Neural cell (in vitro differentiated cells): Measurements from ENCODE around the gene RAB34. TPM values are rescaled to one million over a fixed set of nuclear protein-coding genes. Genes with fewer than 3 reads are reported as not detected.

Source experiments
- H2AFZ ChIP-seq: fragments of 200-600, 300-800 bp; sonication (generic), shearing (Covaris generic); 2 replicates; pipeline ENCODE4 v1.6.0; 2014; ENCODE audit warnings: low read depth, mild to moderate bottlenecking, antibody characterized with exemption, low read length, moderate library complexity
- H3F3A ChIP-seq: fragments of 200-600 bp; shearing (Covaris generic); 2 replicates; pipeline ENCODE4 v1.6.1; 2016; ENCODE audit warnings: mild to moderate bottlenecking, moderate library complexity, mixed read lengths, antibody characterized with exemption, low read length; ENCODE audit not compliant: insufficient read depth, poor library complexity, severe bottlenecking
- H3K27ac ChIP-seq: fragments of 200-600, 300-800 bp; sonication (generic), shearing (Covaris generic); 2 replicates; pipeline ENCODE4 v1.5.1; 2014; ENCODE audit warnings: mild to moderate bottlenecking, low read length, moderate library complexity
- H3K27me3 ChIP-seq: fragments of 300-800, 200-600 bp; sonication (generic), shearing (Covaris generic); 2 replicates; pipeline ENCODE4 v1.6.0; 2014; ENCODE audit warnings: mild to moderate bottlenecking, low read depth, low read length, moderate library complexity; ENCODE audit not compliant: insufficient read depth
- H3K36me3 ChIP-seq: fragments of 300-800, 200-600 bp; sonication (generic), shearing (Covaris generic); 2 replicates; pipeline ENCODE4 v1.5.1; 2014; ENCODE audit warnings: mild to moderate bottlenecking, antibody characterized with exemption, low read length, moderate library complexity; ENCODE audit not compliant: insufficient read depth
- H3K4me2 ChIP-seq: fragments of 300-800, 200-600 bp; sonication (generic), shearing (Covaris generic); 2 replicates; pipeline ENCODE4 v1.6.0; 2014; ENCODE audit warnings: mild to moderate bottlenecking, low read length
- H3K4me3 ChIP-seq: fragments of 300-800, 200-600 bp; sonication (generic), shearing (Covaris generic); 2 replicates; pipeline ENCODE4 v1.5.1; 2014; ENCODE audit warnings: mild to moderate bottlenecking, low read length, moderate library complexity
- H3K79me2 ChIP-seq: fragments of 200-600 bp; shearing (Covaris generic); replicated peaks from 2 replicates; pipeline ENCODE4 v1.6.0; 2014; ENCODE audit warnings: mild to moderate bottlenecking, low read length, moderate library complexity; ENCODE audit not compliant: insufficient read depth
- H3K9ac ChIP-seq: fragments of 300-800, 200-600 bp; sonication (generic), shearing (Covaris generic); 2 replicates; pipeline ENCODE4 v1.6.1; 2016; ENCODE audit warnings: mild to moderate bottlenecking, low read length, mixed read lengths
- H3K9me2 ChIP-seq: fragments of 200-600 bp; shearing (Covaris generic); 2 replicates; pipeline ENCODE4 v1.6.1; 2016; ENCODE audit warnings: mild to moderate bottlenecking, low read length, mixed read lengths; ENCODE audit not compliant: insufficient read depth
- H3K9me3 ChIP-seq: fragments of 200-600, 300-800 bp; sonication (generic), shearing (Covaris generic); 2 replicates; pipeline ENCODE4 v1.6.1; 2016; ENCODE audit warnings: mild to moderate bottlenecking, mixed run types, low read length, moderate library complexity, mixed read lengths
- H4K20me1 ChIP-seq: fragments of 200-600 bp; shearing (Covaris generic); 2 replicates; pipeline ENCODE4 v1.6.1; 2016; ENCODE audit warnings: mild to moderate bottlenecking, mixed run types; ENCODE audit not compliant: insufficient read depth
- CTCF ChIP-seq: fragments of 450-650 bp; IDR thresholded peaks from 2 replicates; pipeline ENCODE4 v1.5.1; 2014; ENCODE audit warnings: antibody characterized with exemption, mild to moderate bottlenecking, moderate library complexity; ENCODE audit not compliant: poor library complexity, severe bottlenecking
- EP300 ChIP-seq: fragments of 450-650 bp; conservative IDR thresholded peaks from 2 replicates; pipeline ENCODE4 v1.6.1; 2014; ENCODE audit warnings: antibody characterized with exemption, mild to moderate bottlenecking, moderate library complexity; ENCODE audit not compliant: poor library complexity, severe bottlenecking
- EZH2 ChIP-seq: fragments of 200-600, 300-800 bp; shearing (Covaris generic), sonication (generic); IDR thresholded peaks from 2 replicates; pipeline ENCODE4 v1.6.1; 2014; ENCODE audit warnings: antibody characterized with exemption, low read length, borderline replicate concordance, mild to moderate bottlenecking; ENCODE audit not compliant: insufficient read depth, poor library complexity, severe bottlenecking
- MXI1 ChIP-seq: fragments of 450-650 bp; conservative IDR thresholded peaks from 2 replicates; pipeline ENCODE4 v1.6.1; 2014; ENCODE audit warnings: antibody characterized with exemption, mild to moderate bottlenecking; ENCODE audit not compliant: poor library complexity, severe bottlenecking
- POLR2AphosphoS5 ChIP-seq: IDR thresholded peaks from 2 replicates; pipeline ENCODE4 v1.6.1; 2012
- RAD21 ChIP-seq: fragments of 450-650 bp; conservative IDR thresholded peaks from 2 replicates; pipeline ENCODE4 v1.6.1; 2014; ENCODE audit warnings: antibody characterized with exemption, mild to moderate bottlenecking, moderate library complexity
- REST ChIP-seq: IDR thresholded peaks from 2 replicates; pipeline ENCODE4 v1.6.1; 2012; ENCODE audit warnings: borderline replicate concordance
- SMC3 ChIP-seq: fragments of 450-650 bp; conservative IDR thresholded peaks from 2 replicates; pipeline ENCODE4 v1.6.1; 2014; ENCODE audit warnings: antibody characterized with exemption, mild to moderate bottlenecking, moderate library complexity; ENCODE audit not compliant: poor library complexity
- TAF1 ChIP-seq: IDR thresholded peaks from 2 replicates; pipeline ENCODE4 v1.6.1; 2012; ENCODE audit warnings: low read depth
- polyA plus RNA-seq: library from polyadenylated mRNA; depleted of rRNA; stranded (reverse); fragments of >200 nt; gene quantifications from 2 replicates; pipeline ENCODE4 v1.2.3, GENCODE V29; 2014

Gene RAB34
- polyA plus RNA-seq, 1 donor from 2014 or later, result 9.3 TPM

- H3F3A ChIP-seq, result no peaks in the 10 kb centered on the region
- no peak overlapping the region for H2AFZ ChIP-seq
- no peaks in the 10 kb centered on the region for H3K9me3 ChIP-seq
- H3K9me2 ChIP-seq, result no peaks in the 10 kb centered on the region
- H3K36me3 ChIP-seq, result no peaks in the 10 kb centered on the region
- H4K20me1 ChIP-seq, result no peaks in the 10 kb centered on the region
- H3K27me3 ChIP-seq, result no peaks in the 10 kb centered on the region
- H3K27ac ChIP-seq, result no peak overlapping the region
- H3K79me2 ChIP-seq, result no peaks in the 10 kb centered on the region
- no peak overlapping the region for H3K4me2 ChIP-seq
- TF ChIP-seq EZH2, result no peak
- no peak for TF ChIP-seq TAF1
- no peak for TF ChIP-seq RAD21
- no peak for TF ChIP-seq SMC3
- TF ChIP-seq POLR2AphosphoS5, result no peak
- no peak for TF ChIP-seq REST
- TF ChIP-seq EP300, result no peak
- TF ChIP-seq CTCF, result no peak
- no peak for TF ChIP-seq MXI1
- no peak overlapping the region for H3K9ac ChIP-seq
- H3K4me3 ChIP-seq, result no peak overlapping the region
Observed at GRCh38 chr17:28733346-28733745, 15.7 kb upstream of the RAB34 start.

GRCh38 chr17:28729950-28730330, 12.3 kb upstream of the RAB34 start:
- H3K27me3 ChIP-seq, result peaks cover 4% of the 10 kb centered on the region
- no peak overlapping the region for H3K9ac ChIP-seq
- H3K4me2 ChIP-seq, result no peak overlapping the region
- no peaks in the 10 kb centered on the region for H4K20me1 ChIP-seq
- no peak overlapping the region for H3K4me3 ChIP-seq
- H2AFZ ChIP-seq, result no peak overlapping the region
- H3K36me3 ChIP-seq, result no peaks in the 10 kb centered on the region
- no peaks in the 10 kb centered on the region for H3K9me3 ChIP-seq
- no peaks in the 10 kb centered on the region for H3K79me2 ChIP-seq
- no peak overlapping the region for H3K27ac ChIP-seq
- no peaks in the 10 kb centered on the region for H3F3A ChIP-seq
- TF ChIP-seq SMC3 (no peak), RAD21 (no peak)
- no peaks in the 10 kb centered on the region for H3K9me2 ChIP-seq
